ENCODE results near the gene GRIK4. TPM values are rescaled to one million over a fixed set of nuclear protein-coding genes. Genes with fewer than 3 reads are reported as not detected.

The GRIK4 gene
- total RNA-seq, 1 experiment from 2014 or later = 0.14 TPM

Other genes starting within 250 kb of the GRIK4 start
- 5.4 and 6.3 TPM in 2 replicates for gene TLCD5, start 186.4 kb upstream of the GRIK4 start, total RNA-seq (2014; rRNA removed; shearing (Covaris generic))
- 24.1 and 33.9 TPM in 2 replicates for gene ARHGEF12, start 175.3 kb upstream of the GRIK4 start, total RNA-seq (2014; rRNA removed; shearing (Covaris generic))